ENCODE measurements around the gene PRAC2.

Gene PRAC2

GRCh38 chr17:48734333-48735061 is 11.5 kb downstream of the PRAC2 start:
- no peak for DNase-seq

- no peak for DNase-seq
Measured at GRCh38 chr17:48735062-48735351, 12.0 kb downstream of the PRAC2 start.

GRCh38 chr17:48737330-48738043 is 14.5 kb downstream of the PRAC2 start:
- DNase-seq = no peak

- DNase-seq = no peak
Measured at GRCh38 chr17:48738424-48738802, 15.4 kb downstream of the PRAC2 start.

- DNase-seq = no peak
Measured at GRCh38 chr17:48738803-48739526, 16.0 kb downstream of the PRAC2 start.

GRCh38 chr17:48740537-48740936 is 17.6 kb downstream of the PRAC2 start:
- DNase-seq = no peak

GRCh38 chr17:48745381-48746275 is 22.6 kb downstream of the PRAC2 start:
- DNase-seq = no peak

- DNase-seq = no peak
Measured at GRCh38 chr17:48746916-48747444, 24.0 kb downstream of the PRAC2 start.

GRCh38 chr17:48747445-48748363 is 24.7 kb downstream of the PRAC2 start:
- DNase-seq = no peak

- no peak for DNase-seq
Measured at GRCh38 chr17:48748718-48749566, 26.0 kb downstream of the PRAC2 start.

GRCh38 chr17:48749621-48750553 is 26.9 kb downstream of the PRAC2 start:
- DNase-seq = no peak

- no peak for DNase-seq
Measured at GRCh38 chr17:48751172-48751571, 28.2 kb downstream of the PRAC2 start.

- no peak for DNase-seq
Measured at GRCh38 chr17:48751733-48752398, 28.9 kb downstream of the PRAC2 start.

- DNase-seq = no peak
Measured at GRCh38 chr17:48752399-48753288, 29.7 kb downstream of the PRAC2 start.

GRCh38 chr17:48753794-48754499 is 31.0 kb downstream of the PRAC2 start:
- no peak for DNase-seq

GRCh38 chr17:48754500-48755261 is 31.7 kb downstream of the PRAC2 start:
- no peak for DNase-seq
